ENCODE measurements around the gene UCHL5. TPM values are rescaled to one million over a fixed set of nuclear protein-coding genes. Genes with fewer than 3 reads are reported as not detected.

Gene UCHL5
- total and polyA plus RNA-seq, 2 of the 13 experiments (the other 11 are each of a cell fraction or from before 2014, with no cell fraction given): 18.2 to 44.1 TPM

GRCh38 chr1:193059282-193060114 is at the start of gene UCHL5, which contains the start of gene RO60 (continued):
- TF ChIP-seq ARID5B (CRISPR knock-in tag; IDR thresholded peaks at IDR 0.05) (peak; percentile 90), USF2 (IDR thresholded peaks at IDR 0.05; ENCODE audit: low read depth, low read length) (no peak), USF2 (CRISPR knock-in tag; IDR thresholded peaks at IDR 0.05; ENCODE audit: borderline replicate concordance) (no peak; the same call in 1 of the 2 replicates), MAZ (IDR thresholded peaks at IDR 0.05; ENCODE audit: borderline replicate concordance, low read depth, low read length) (peak; percentile 68; the same call in 1 of the 2 replicates), MAZ (CRISPR knock-in tag; IDR thresholded peaks at IDR 0.05; ENCODE audit: low read depth) (peak; percentile 76), ZNF841 (CRISPR knock-in tag; IDR thresholded peaks at IDR 0.05; ENCODE audit: borderline replicate concordance) (peak; percentile 71; the same call in 1 of the 2 replicates), ZNF569 (CRISPR knock-in tag; IDR thresholded peaks at IDR 0.05; ENCODE audit: borderline replicate concordance) (0 out of 2 replicates have a peak, but pooled peaks have one; percentile 22), SRY (CRISPR knock-in tag; IDR thresholded peaks at IDR 0.05) (0 out of 2 replicates have a peak, but pooled peaks have one; percentile 64), JUND (CRISPR knock-in tag; IDR thresholded peaks at IDR 0.05) (peak; percentile 84), DNMT1 (CRISPR knock-in tag; IDR thresholded peaks at IDR 0.05) (no peak), MTF2 (CRISPR knock-in tag; IDR thresholded peaks at IDR 0.05; ENCODE audit: borderline replicate concordance) (no peak), ZNF383 (CRISPR knock-in tag; IDR thresholded peaks at IDR 0.05; ENCODE audit: borderline replicate concordance) (no peak), TRIM24 (CRISPR knock-in tag; IDR thresholded peaks at IDR 0.05) (no peak), ZNF33A (CRISPR knock-in tag; IDR thresholded peaks at IDR 0.05; ENCODE audit: borderline replicate concordance) (no peak), ZNF333 (CRISPR knock-in tag; IDR thresholded peaks at IDR 0.05; ENCODE audit: borderline replicate concordance) (peak; percentile 23; the same call in 1 of the 2 replicates), DPF2 (CRISPR knock-in tag; IDR thresholded peaks at IDR 0.05; ENCODE audit: borderline replicate concordance, low read depth) (no peak), DDIT3 (CRISPR knock-in tag; IDR thresholded peaks at IDR 0.05) (no peak), ZNF674 (CRISPR knock-in tag; IDR thresholded peaks at IDR 0.05; ENCODE audit: low read depth) (no peak), CSRNP1 (CRISPR knock-in tag; IDR thresholded peaks at IDR 0.05) (peak; percentile 39; the same call in 1 of the 2 replicates), BRCA1 (CRISPR knock-in tag; IDR thresholded peaks at IDR 0.05) (peak; percentile 74; the same call in 1 of the 2 replicates), NFIC (IDR thresholded peaks at IDR 0.05; ENCODE audit: low read length) (no peak)

All from HepG2 (cell line).